HG03558 (cell line): Measurements from ENCODE around the gene PDZD4.
"Not testable (repeated sequence)": the region's sequence is repeated elsewhere in the genome, so short reads cannot be mapped to it uniquely, and the experiment has no call there.

Experiments
- ATAC-seq: cut with Tn5 transposase; IDR thresholded peaks from one replicate; pipeline ENCODE4 v1.9.1; 2021; ENCODE audit warnings: moderate number of reproducible peaks; ENCODE audit not compliant: unreplicated experiment; ENCODE audit errors: extremely low read depth

Gene PDZD4

GRCh38 chrX:153845842-153846241 lies 15.5 kb upstream of the PDZD4 start:
- no peak for ATAC-seq

GRCh38 chrX:153845195-153845594 lies 14.9 kb upstream of the PDZD4 start:
- no peak for ATAC-seq

- no peak for ATAC-seq
These were observed 14.3 kb upstream of the PDZD4 start for GRCh38 chrX:153844509-153845082.

GRCh38 chrX:153836921-153837320 lies 6.6 kb upstream of the PDZD4 start:
- ATAC-seq = no peak

- no peak for ATAC-seq
These were observed 2.4 kb upstream of the PDZD4 start for GRCh38 chrX:153832728-153833127.

GRCh38 chrX:153831429-153832150 lies 1.2 kb upstream of the PDZD4 start:
- no peak for ATAC-seq

GRCh38 chrX:153830640-153831428 lies 490 bp upstream of the PDZD4 start:
- no peak for ATAC-seq

- no peak for ATAC-seq
These were observed 870 bp downstream of the PDZD4 start for GRCh38 chrX:153829549-153829798.

GRCh38 chrX:153828723-153829548 lies 1.4 kb downstream of the PDZD4 start:
- ATAC-seq = no peak

GRCh38 chrX:153828308-153828707 lies 2.0 kb downstream of the PDZD4 start:
- ATAC-seq = no peak

- ATAC-seq = no peak
These were observed 2.4 kb downstream of the PDZD4 start for GRCh38 chrX:153827903-153828302.

GRCh38 chrX:153827016-153827415 lies 3.3 kb downstream of the PDZD4 start:
- ATAC-seq = no peak

GRCh38 chrX:153825042-153825441 lies 5.3 kb downstream of the PDZD4 start:
- ATAC-seq = no peak

- ATAC-seq = no peak
These were observed 6.0 kb downstream of the PDZD4 start for GRCh38 chrX:153824348-153824747.

GRCh38 chrX:153821066-153821465 lies 9.3 kb downstream of the PDZD4 start:
- ATAC-seq = no peak

GRCh38 chrX:153820601-153821000 lies 9.7 kb downstream of the PDZD4 start:
- ATAC-seq = no peak

- ATAC-seq = no peak
These were observed 10.8 kb downstream of the PDZD4 start for GRCh38 chrX:153819384-153820040.

GRCh38 chrX:153818571-153819383 lies 11.6 kb downstream of the PDZD4 start:
- ATAC-seq = no peak

GRCh38 chrX:153818064-153818463 lies 12.3 kb downstream of the PDZD4 start:
- ATAC-seq = not testable (repeated sequence)
